Right lobe of liver (tissue), 4 donors: ENCODE results near the gene BCO2.

Experiments
- CTCF ChIP-seq, 4 donors: fragments of 200-600 bp in 3 of 4; fragments of 450-650 bp in 1 of 4; IDR thresholded peaks; one replicate each; pipeline versions ENCODE4 v1.5.1 to v1.8.0; 2016 to 2022; ENCODE audit warnings: antibody characterized with exemption in 4 of 4, mild to moderate bottlenecking in 2 of 4
- POLR2A ChIP-seq: fragments of 450-650 bp; IDR thresholded peaks from one replicate; pipeline ENCODE4 v1.6.1; 2017; ENCODE audit warnings: antibody characterized with exemption, mild to moderate bottlenecking
- donor health status: DM: no; HTN: no; CAD: no.
- donor health status: DM: no; HTN: no; CAD: no.
- donor health status: DM: no; HTN: yes; CAD: no.

- TF ChIP-seq CTCF (IDR thresholded peaks at IDR 0.05): no peak
- TF ChIP-seq POLR2A: no peak
Measured at GRCh38 chr11:112241486-112241885, 66.2 kb downstream of the BCO2 start.
